Frontal cortex (tissue), 4 donors: ENCODE results near the gene SCMH1. TPM values are rescaled to one million over a fixed set of nuclear protein-coding genes. Genes with fewer than 3 reads are reported as not detected.

Experiments
- DNase-seq, 2 donors: peaks; one replicate each; pipeline ENCODE4 v3.0.0; 2012; ENCODE audit warnings: low spot score in 2 of 2
- FAIRE-seq: peaks from 2 replicates; lab custom pipeline; 2012; peaks lifted over from hg19 to GRCh38; lab: Jason Lieb, UNC
- total RNA-seq: library from RNA; depleted of rRNA; stranded (reverse); fragments of >200 nt; gene quantifications from one replicate; pipeline ENCODE4 v1.2.3, GENCODE V29; 2014
- donor health status: control.
- donor health status: control.
- donor health status: control.

SCMH1 gene
- total RNA-seq, 1 donor from 2014 or later, result 29.8 TPM

- no peak for FAIRE-seq
- no peak for DNase-seq
Measured at GRCh38 chr1:41015897-41016470, 226.1 kb downstream of the SCMH1 start.

- no peak for FAIRE-seq
Measured at GRCh38 chr1:41015281-41015896, 226.7 kb downstream of the SCMH1 start.

GRCh38 chr1:41014871-41015270, 227.2 kb downstream of the SCMH1 start:
- DNase-seq, result no peak
- FAIRE-seq, result no peak

More at GRCh38 chr1:41015281-41015896, 226.7 kb downstream of the SCMH1 start:
- DNase-seq, result no peak

GRCh38 chr1:41013796-41014195, 228.3 kb downstream of the SCMH1 start:
- DNase-seq, result no peak
- FAIRE-seq, result no peak

- FAIRE-seq (no peak), DNase-seq (no peak)
Measured at GRCh38 chr1:41013024-41013423, 229.1 kb downstream of the SCMH1 start.

- DNase-seq, result no peak
- FAIRE-seq, result no peak
Measured at GRCh38 chr1:41010345-41010744, 231.8 kb downstream of the SCMH1 start.

- FAIRE-seq (no peak), DNase-seq (no peak)
Measured at GRCh38 chr1:41009466-41009865, 232.6 kb downstream of the SCMH1 start.

- no peak for FAIRE-seq
- DNase-seq, result no peak
Measured at GRCh38 chr1:41006942-41007865, 234.9 kb downstream of the SCMH1 start.

GRCh38 chr1:41005876-41006275, 236.2 kb downstream of the SCMH1 start:
- FAIRE-seq, result no peak

GRCh38 chr1:41003640-41004220, 238.4 kb downstream of the SCMH1 start:
- peak; percentile 51 to 71 for DNase-seq
- FAIRE-seq, result no peak

More at GRCh38 chr1:41005876-41006275, 236.2 kb downstream of the SCMH1 start:
- no peak for DNase-seq

- DNase-seq (no peak), FAIRE-seq (no peak)
Measured at GRCh38 chr1:41003127-41003639, 238.9 kb downstream of the SCMH1 start.

- FAIRE-seq, result no peak
Measured at GRCh38 chr1:40998668-40999067, 243.4 kb downstream of the SCMH1 start.

GRCh38 chr1:40997096-40997495, 245.0 kb downstream of the SCMH1 start:
- FAIRE-seq (no peak), DNase-seq (no peak)

More at GRCh38 chr1:40998668-40999067, 243.4 kb downstream of the SCMH1 start:
- no peak for DNase-seq

GRCh38 chr1:40989066-40989465, 253.0 kb downstream of the SCMH1 start:
- FAIRE-seq, result no peak
- DNase-seq, result no peak

- no peak for FAIRE-seq
Measured at GRCh38 chr1:40988280-40988679, 253.8 kb downstream of the SCMH1 start.

GRCh38 chr1:40987439-40988276, 254.4 kb downstream of the SCMH1 start:
- no peak for DNase-seq
- no peak for FAIRE-seq

More at GRCh38 chr1:40988280-40988679, 253.8 kb downstream of the SCMH1 start:
- no peak for DNase-seq

- DNase-seq (no peak), FAIRE-seq (no peak)
Measured at GRCh38 chr1:40986956-40987355, 255.2 kb downstream of the SCMH1 start.

- no peak for DNase-seq
- FAIRE-seq, result no peak
Measured at GRCh38 chr1:40986328-40986783, 255.8 kb downstream of the SCMH1 start.

- DNase-seq (no peak), FAIRE-seq (no peak)
Measured at GRCh38 chr1:40985875-40986274, 256.2 kb downstream of the SCMH1 start.
